ENCODE data around the gene KIAA0586.

Gene KIAA0586

DNA sequence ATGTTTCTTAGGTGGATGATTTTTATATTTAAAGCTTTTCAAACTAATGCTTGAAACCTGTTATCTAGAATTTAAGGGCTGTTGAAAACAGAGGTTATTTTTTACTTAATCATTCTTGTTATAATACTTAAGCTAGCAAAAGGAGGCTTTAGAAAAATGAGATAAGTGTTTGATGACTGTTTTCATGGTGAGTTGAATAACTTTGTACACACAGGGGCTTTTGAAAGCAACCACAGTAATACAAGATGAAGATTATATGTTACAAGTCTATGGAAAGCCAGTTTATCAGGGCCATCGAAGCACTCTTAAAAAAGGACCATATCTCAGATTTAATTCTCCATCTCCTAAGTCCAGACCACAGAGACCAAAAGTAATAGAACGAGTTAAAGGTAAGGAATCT, 33.3 kb downstream of the KIAA0586 start:
- H3K4me3 ChIP-seq (ENCODE audit: low read depth, low read length): no peak overlapping the region
- H3K27me3 ChIP-seq: no peaks in the 10 kb centered on the region
- DNase-seq: no peak
- peaks cover 23% of the 10 kb centered on the region for H3K36me3 ChIP-seq
- no peaks in the 10 kb centered on the region for H3K4me1 ChIP-seq
- H3K9me3 ChIP-seq: no peaks in the 10 kb centered on the region
- TF ChIP-seq, protein P1, sequence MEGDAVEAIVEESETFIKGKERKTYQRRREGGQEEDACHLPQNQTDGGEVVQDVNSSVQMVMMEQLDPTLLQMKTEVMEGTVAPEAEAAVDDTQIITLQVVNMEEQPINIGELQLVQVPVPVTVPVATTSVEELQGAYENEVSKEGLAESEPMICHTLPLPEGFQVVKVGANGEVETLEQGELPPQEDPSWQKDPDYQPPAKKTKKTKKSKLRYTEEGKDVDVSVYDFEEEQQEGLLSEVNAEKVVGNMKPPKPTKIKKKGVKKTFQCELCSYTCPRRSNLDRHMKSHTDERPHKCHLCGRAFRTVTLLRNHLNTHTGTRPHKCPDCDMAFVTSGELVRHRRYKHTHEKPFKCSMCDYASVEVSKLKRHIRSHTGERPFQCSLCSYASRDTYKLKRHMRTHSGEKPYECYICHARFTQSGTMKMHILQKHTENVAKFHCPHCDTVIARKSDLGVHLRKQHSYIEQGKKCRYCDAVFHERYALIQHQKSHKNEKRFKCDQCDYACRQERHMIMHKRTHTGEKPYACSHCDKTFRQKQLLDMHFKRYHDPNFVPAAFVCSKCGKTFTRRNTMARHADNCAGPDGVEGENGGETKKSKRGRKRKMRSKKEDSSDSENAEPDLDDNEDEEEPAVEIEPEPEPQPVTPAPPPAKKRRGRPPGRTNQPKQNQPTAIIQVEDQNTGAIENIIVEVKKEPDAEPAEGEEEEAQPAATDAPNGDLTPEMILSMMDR (IDR thresholded peaks at IDR 0.05; ENCODE audit: low read depth, low read length): no peak

DNA sequence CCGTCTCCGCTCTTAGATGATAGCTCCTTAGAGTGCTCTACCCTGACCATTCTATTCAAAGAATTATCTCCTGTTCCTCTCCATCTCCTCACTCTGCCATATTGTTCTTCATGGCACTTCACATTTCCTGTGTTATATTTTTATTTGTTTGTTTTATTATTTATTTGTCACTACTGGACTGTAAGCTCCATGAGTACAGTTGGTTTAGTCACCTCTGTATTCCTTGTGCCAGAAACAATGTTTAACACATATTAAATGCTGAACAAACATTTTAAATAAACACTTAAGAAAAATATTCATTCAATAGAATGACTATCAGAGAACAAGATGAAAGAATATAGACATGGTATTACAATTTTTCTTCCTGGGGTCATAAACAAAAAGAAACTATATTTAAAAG, 35.6 kb downstream of the KIAA0586 start:
- DNase-seq: no peak
- TF ChIP-seq, protein P1 (IDR thresholded peaks at IDR 0.05; ENCODE audit: low read depth, low read length): no peak
- Histone ChIP-seq H3K27me3 (no peaks in the 10 kb centered on the region), H3K4me1 (no peaks in the 10 kb centered on the region), H3K4me3 (ENCODE audit: low read depth, low read length) (no peak overlapping the region), H3K36me3 (peaks cover 39% of the 10 kb centered on the region), H3K9me3 (no peaks in the 10 kb centered on the region)

DNA sequence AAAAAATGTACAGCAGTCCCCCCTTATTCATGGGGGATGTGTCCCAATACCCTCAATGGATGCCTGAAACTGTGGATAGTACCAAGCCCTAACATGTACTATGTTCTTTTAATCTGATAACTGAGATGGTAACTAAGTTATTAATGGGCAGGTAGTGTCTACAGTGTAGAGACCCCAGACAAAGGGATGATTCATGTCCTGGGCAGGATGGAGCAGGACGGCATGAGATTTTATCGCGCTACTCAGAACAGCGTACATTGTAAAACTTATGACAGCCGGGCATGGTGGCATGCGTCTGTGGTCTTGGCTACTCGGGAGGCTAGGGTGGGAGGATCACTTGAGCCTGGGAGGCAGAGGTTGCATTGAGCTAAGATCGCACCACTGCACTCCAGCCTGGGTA, 37.1 kb downstream of the KIAA0586 start:
- Histone ChIP-seq H3K27me3 (no peaks in the 10 kb centered on the region), H3K9me3 (no peaks in the 10 kb centered on the region), H3K4me1 (no peaks in the 10 kb centered on the region), H3K4me3 (ENCODE audit: low read depth, low read length) (no peak overlapping the region), H3K36me3 (peaks cover 48% of the 10 kb centered on the region)
- TF ChIP-seq, protein P1 (IDR thresholded peaks at IDR 0.05; ENCODE audit: low read depth, low read length): no peak
- DNase-seq: no peak

DNA sequence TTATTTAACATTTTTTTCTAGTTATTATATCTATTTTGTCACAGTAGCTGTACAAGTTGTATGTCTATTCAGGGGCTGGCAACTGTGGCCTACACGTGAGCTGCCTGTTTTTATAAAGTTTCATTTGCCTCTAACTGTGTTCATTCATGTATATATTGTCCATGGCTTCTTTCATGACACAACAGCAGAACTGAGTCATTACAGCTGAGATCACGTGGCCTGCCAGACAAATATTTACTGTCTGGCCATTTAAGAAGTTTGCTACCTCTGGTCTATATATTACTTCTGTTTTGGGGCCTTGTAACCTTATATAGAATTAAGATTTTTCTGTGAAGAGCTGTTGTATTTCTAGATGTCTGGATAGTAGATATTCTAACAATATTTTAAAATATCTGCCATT, 37.9 kb downstream of the KIAA0586 start:
- no peaks in the 10 kb centered on the region for H3K9me3 ChIP-seq
- H3K4me1 ChIP-seq: no peaks in the 10 kb centered on the region
- H3K4me3 ChIP-seq (ENCODE audit: low read depth, low read length): no peak overlapping the region
- peaks cover 49% of the 10 kb centered on the region for H3K36me3 ChIP-seq
- TF ChIP-seq, protein P1 (IDR thresholded peaks at IDR 0.05; ENCODE audit: low read depth, low read length): no peak
- no peaks in the 10 kb centered on the region for H3K27me3 ChIP-seq
- no peak for DNase-seq

DNA sequence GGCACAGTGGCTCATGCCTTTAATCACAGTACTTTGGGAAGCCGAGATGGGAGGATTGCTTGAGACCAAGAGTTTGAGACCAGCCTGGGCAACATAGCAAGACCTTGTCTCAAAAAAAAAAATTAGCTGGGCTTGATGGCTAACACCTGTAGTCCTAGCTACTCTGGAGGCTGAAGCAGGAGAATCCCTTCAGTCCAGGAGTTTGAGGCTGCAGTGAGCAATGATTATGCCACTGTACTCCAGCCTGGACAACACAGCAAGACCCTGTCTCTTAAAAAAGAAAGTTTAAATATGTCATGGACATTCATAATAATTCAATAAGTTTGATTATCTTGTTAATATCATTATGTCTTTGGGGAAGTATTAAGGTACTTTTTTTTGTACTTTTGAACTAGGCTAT, 38.9 kb downstream of the KIAA0586 start:
- TF ChIP-seq, protein P1 (IDR thresholded peaks at IDR 0.05; ENCODE audit: low read depth, low read length): no peak
- H3K36me3 ChIP-seq: peaks cover 47% of the 10 kb centered on the region
- no peaks in the 10 kb centered on the region for H3K9me3 ChIP-seq
- H3K27me3 ChIP-seq: no peaks in the 10 kb centered on the region
- no peaks in the 10 kb centered on the region for H3K4me1 ChIP-seq
- H3K4me3 ChIP-seq (ENCODE audit: low read depth, low read length): no peak overlapping the region
- DNase-seq: no peak

DNA sequence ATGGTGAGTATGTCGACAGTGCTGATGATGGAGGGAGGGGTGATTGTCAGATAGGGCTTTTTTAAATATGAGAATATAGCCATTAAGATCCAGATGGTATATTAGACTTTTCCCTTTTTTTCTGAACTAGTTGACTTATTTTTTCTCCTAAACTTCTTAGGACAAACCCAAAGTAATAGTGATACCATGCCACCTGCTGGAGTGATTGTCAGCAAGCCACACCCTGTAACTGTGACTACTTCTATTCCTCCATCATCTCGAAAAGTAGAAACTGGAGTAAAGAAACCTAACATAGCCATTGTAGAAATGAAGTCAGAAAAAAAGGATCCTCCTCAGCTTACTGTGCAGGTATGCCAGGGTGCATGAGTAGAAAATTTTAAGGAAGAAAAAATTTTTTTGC, 40.1 kb downstream of the KIAA0586 start:
- H3K4me3 ChIP-seq (ENCODE audit: low read depth, low read length): no peak overlapping the region
- H3K27me3 ChIP-seq: no peaks in the 10 kb centered on the region
- H3K9me3 ChIP-seq: no peaks in the 10 kb centered on the region
- TF ChIP-seq, protein P1 (IDR thresholded peaks at IDR 0.05; ENCODE audit: low read depth, low read length): no peak
- peaks cover 43% of the 10 kb centered on the region for H3K36me3 ChIP-seq
- no peaks in the 10 kb centered on the region; the same call in 1 of the 2 replicates for H3K4me1 ChIP-seq
- no peak for DNase-seq
